T-helper 2 cell (primary cell): Measurements from ENCODE around the gene FMO1.
"Not testable (repeated sequence)": the region's sequence is repeated elsewhere in the genome, so short reads cannot be mapped to it uniquely, and the experiment has no call there.

ENCODE experiments used
- DNase-seq, 5 experiments: peaks; one replicate each; pipeline versions ENCODE4 v3.0.0 to v3.0.0-alpha.2; 2012 to 2022

FMO1 gene

DNA sequence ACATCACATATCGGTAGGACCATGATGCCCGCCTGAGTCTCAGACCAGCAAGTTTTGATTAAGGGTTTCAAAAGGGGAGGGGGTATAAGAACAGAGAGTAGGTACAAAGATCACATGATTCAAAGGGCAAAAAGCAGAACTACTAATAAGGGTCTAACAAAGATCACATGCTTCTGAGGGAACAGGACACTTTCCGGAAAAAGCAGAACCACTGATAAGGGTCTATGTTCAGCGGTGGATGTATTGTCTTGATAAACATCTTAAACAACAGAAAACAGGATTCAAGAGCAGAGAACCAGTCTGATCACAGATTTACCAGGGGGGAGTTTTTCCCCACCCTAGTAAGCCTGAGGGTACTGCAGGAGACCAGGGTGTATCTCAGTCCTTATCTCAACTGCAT is 12.1 kb upstream of the FMO1 start:
- DNase-seq: not testable (repeated sequence)

DNA sequence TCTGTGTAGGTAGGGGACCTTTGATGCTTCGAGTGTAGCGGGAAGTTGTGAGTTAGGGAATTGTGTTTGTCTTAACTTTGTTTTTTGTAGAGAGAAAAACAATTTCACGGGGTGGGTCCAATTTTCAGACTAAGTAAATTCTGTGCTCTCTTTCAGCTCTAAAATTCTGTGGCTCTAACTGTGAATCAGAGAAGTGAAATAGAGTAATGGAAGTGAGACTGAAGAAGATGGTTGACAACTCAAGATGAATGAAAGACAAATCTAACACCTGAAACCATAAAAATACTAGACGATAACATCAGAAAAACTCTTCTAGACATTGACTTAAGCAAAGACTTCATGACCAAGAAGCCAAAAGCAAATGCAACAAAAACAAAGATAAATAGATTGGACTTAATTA is 4.4 kb upstream of the FMO1 start:
- DNase-seq: no peak

DNA sequence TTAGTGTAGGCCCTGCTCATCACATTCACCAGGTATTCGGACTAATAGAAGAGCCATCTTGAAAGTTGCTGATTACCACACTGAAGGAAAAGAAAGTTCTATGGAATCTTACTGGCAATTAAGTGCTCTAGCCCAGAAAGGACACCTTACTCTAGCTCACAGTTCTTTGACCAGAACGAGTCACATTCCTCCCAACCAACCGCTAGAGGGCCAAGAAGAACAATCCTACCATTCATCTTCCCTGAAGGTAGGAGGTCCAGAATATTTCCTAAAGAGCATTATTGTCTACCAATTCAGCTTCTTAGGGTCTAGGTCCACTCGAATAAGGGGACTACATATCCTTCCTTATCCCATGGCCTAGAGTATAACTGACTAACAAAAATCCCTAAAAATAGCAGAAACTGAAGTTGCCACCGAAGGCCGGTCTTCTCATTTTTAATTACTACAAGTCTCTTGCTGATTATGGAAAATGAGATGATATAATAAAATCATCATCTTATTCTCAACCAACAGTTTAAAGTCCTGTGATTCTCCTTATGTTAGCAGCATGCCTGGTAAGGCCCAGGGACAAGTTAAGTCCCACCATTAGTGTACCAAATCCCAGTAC is 2.7 kb upstream of the FMO1 start:
- peak in 1 of 5 experiments; percentile 17 for DNase-seq

DNA sequence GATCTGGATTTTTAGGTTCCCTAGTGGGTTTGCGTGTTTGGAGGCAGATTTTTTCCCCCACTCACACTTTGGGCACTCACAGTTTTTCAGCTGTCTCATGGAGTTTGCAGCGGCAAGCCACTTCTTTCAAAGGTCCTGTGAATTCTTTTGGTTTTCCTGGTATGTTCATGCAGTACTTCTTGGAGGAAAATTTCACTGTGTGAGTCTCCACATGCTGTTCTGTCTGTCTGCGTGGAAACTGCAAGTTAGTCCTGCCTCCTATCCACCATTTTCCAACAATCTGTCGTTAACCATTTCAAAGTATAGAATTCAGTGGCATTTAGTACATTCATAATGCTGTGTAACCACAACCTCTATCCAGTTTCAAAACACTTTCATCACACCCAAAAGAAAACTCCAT is 793 bp upstream of the FMO1 start:
- no peak for DNase-seq

DNA sequence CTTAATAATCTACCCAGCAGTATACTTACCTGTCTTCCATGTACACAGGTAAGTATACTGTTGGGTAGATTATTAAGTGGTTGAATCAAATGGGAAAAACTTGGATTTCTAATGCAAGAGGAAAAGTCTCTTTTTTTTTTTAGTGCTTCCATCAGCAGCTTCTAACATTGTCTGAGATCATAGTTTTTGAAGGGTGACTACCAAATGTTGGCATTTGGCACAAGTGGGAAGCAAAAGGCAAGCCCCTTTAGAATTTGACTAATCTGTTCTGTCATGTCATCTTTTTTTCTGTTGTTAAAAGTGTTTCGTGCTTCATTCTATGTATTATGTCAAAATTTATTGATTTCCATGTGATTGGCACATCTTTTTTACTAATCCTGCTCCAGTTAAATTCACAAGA is 547 bp downstream of the FMO1 start:
- no peak for DNase-seq

DNA sequence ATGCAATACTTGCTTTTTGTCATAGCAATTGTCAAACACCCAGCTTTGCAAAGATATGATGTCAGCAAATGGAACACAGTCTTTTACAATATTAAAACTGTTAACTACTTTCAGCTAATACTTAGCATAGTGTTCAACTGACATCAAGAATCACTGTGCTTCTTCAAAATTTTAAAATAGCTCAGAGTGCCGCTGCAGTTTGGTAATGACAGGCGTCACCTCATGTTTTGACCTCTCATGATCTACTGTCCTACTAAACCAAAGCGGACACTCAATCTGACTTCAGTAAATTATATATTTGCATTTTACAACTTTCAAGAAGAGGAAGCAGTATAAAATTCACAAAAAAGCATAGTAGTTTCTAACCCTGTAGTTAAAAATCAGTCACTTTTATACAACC is 2.0 kb downstream of the FMO1 start:
- DNase-seq: no peak

DNA sequence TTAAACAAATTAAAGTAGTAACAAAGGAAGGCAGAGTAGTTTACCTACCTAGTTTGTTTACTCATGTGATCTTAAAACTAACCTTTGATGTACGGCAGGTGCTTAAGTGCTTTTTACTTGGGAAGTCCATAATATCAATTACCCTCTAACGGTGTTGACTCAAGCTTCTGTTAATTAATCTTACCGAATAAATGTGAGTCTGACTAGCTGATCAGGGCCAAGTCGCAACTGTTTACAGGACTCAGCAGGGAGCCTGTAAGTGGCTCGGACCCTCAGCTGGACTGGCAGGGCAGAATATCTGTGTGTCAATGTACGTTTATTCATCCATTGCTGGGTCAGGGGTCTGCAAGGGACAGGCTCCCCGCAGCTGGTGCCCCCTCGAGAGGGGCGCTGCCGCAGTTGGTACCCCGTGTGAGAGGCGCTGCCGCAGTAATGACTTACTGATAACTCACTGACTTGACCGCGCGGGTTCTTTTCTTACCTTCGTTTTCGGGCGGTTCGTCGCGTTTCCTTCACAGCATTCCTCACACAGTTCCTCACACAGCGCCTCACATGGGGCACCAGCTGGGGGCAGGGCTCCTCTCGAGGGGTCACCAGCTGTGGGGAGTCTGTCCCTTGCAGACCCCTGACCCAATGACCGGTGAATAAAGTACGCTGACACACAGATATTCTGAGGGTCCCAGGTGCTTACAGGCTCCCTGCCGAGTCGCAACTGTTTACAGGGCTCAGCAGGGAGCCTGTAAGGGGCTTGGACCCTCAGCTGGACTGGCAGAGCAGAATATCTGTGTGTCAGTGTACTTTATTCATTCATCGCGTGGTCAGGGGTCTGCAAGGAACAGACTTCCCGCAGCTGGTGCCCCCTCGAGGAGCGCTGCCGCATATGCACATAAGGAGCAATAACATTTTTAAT is 3.0 kb downstream of the FMO1 start:
- DNase-seq: peak in 1 of 5 experiments; percentile 27

DNA sequence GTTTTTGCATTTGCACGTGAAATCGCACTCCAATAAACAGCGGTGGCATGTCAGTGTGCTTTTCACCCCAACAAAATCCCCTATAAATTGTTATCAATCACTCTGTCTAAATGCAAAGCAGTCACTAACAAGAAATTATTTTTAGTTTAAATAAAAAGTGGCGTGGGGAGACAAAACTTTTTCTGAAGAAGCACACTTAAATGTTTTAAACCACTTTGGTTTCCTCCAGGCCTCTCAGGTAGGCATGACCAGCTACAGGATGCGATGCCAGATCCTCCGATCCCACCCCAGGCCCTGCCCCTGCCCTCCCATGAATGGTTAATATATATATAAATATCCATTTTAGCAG is 3.6 kb downstream of the FMO1 start:
- DNase-seq: no peak

DNA sequence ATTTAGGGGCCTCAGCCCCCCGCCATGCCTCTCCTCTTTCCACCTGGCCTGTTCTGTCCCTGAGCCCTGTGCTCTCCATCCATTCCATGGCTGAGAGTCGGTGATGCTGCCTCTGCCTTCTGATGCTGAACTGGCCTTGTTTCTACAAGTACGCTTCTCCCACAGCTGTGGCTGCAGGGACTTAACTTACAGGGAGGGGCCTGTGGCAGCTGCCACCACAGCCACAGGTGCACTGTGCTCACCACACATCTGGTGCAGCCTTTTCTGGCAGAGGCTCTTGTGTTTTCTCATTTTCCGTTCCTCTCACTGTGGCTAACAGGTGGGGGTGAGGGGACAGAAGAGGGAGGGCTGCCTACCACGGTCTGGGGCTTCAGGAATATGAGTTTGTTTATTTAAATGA is 4.2 kb downstream of the FMO1 start:
- DNase-seq: peak in 1 of 5 experiments; percentile 55

DNA sequence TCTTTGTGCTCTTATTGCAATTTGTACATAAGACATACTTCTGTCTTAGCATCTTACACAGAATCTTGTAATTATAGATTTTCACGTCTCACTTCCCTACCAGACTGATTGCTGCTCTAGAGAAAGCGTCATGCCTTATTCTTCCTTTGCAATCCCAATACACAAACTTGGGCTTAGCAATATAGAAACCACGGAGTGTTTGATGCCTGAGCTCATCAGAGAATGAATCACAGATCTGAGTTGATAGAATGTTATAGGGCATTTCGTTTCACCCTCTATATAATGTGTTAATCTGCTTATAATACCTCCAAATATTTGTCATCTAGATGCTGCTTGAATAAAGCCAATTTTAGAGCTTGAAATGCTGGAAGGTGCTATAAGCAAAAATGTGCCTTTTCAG is 6.6 kb downstream of the FMO1 start:
- no peak for DNase-seq

DNA sequence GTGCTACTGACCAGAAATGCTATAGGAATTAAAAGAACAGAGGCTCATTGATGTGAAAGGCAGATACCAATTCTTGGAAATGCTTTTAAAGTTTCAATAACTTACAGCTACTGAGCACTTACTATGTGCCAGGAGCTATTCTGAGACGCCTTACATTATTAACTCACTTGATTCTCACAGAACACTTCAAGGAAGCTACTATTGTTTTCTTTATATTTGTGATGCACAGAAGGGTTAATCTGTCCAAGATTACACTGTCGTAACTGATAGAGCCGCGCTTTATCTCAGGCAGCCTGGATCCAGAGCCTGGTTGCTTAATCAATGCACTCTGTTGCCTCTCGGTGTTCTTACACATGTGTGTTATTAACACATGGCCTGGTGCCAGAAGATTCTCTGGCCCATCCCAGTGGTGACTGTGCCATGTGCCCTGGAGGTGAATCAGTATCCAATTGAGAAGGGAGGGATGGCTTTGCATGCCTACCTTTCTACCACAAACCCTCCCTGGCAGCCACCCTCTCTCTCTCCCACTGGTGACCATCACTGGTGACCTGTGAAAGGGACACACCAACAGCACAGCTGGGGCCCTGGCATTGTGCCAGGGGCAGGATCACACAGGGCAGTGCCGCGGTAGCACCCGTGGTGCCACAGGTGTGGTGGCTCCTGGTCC is 8.8 kb downstream of the FMO1 start:
- no peak for DNase-seq

DNA sequence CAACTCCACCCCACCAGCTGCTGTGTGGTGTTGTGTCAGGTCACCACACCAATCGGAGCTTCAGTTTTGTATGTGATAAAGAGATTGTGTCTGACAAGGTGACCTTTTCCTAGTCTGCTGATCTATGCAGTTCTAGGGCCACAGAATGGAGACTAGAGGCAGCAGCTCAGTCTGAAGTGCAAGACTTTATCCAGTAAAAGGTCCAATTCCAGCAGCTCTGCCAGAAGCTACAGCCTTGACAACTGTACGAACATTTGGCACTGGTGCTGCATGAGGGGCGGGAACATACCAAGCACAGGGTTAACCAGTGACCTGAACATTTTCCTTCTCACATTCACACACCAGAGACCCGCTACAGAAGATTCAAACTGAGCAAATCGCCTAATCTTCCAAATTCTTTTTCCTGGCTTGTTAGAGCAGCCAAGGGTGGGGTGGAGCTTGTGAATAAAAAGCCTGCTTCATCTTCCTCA is 9.3 kb downstream of the FMO1 start:
- DNase-seq: no peak

DNA sequence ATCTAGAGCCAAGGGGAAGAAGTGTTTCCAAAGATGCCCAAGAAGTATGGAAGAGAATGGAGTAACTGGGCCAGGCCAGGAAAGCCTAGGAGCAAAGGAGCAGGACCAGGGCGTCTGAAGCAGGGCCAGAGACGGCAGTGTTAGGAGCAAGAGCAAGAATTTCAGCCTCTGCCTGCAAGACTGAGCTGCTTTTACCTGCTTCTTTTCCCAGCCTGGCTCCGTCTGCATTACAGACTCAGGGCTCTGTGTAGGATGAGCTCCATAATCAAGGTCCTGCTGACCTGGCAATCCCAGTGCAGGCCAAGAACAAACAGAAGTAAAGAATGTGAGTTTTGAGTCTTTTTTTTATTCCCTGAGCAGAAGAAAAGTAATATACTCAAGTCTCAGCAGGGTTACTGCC is 10.1 kb downstream of the FMO1 start:
- no peak for DNase-seq

DNA sequence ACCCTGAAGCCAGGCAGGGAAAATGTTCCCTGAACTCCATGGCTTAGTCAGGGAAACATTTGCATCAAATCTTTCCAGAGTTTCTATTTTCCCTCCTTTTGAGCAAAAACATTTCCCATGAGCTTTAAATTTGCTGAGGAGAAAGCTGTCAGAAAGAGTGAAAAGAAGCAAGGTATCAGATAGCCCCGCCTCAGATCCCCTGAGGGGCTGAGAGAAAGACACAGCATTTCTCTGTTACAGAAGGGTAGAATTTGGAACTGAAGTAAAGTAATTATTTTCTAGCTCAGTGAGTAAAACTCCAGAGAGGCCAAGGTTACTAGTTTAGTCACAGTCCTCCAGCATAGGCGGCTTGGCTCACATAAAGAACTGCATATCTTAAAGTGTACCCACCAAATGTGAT is 10.6 kb downstream of the FMO1 start:
- no peak for DNase-seq

DNA sequence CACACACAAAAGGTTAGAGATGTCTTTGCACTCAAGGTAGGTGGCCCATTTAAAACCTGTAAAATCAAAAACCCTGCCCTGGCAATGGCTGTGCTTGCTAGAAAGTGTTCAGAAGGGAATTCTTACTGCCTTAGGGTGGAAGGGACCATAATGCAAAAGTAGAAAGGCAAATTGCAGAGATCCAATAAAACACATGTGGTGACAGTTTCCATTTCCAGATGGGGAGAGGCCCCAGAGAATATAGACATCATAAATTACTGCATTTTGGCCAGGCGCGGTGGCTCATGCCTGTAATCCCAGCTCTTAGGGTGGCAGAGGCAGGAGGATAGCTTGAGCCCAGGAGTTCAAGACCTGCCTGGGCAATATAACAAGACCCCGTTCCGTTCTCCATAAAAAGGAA is 13.0 kb downstream of the FMO1 start:
- no peak for DNase-seq

DNA sequence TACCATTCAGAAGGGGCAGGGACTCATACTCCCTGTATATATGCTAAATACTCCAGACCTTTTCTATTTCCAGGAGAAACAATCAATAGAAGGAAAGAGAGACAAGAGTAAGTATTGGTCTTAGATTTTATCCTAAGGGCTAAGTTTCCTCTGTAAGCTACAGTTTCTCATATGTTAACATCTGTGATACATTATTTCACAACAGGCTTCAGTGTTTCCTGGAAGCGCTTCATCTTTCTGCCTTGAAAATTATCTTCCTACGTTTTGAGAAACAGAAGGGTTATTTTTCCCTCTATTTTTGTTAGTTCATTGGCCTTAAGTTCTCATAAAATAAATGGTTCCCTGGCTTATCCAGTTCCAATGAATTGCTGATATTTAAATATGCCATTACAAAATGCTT is 15.6 kb downstream of the FMO1 start:
- DNase-seq: no peak

DNA sequence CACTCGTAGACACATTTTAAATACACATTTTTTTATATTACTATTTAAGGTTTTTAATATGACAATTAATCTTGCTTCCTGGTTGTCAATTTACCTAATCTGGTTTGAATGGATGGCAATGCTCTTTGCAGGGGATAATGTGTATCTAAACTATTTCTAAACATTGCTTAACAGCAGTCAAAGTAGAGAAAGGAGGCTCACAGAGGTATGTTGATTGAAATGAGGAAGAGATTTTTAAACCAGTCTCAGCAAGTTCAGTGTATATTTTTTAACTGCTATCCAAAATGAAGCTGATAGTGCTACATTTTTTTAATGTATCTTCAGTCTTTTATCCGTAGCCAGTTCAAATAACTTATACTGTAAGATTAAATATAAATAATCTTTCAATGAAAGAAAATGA is 17.4 kb downstream of the FMO1 start:
- DNase-seq: no peak

DNA sequence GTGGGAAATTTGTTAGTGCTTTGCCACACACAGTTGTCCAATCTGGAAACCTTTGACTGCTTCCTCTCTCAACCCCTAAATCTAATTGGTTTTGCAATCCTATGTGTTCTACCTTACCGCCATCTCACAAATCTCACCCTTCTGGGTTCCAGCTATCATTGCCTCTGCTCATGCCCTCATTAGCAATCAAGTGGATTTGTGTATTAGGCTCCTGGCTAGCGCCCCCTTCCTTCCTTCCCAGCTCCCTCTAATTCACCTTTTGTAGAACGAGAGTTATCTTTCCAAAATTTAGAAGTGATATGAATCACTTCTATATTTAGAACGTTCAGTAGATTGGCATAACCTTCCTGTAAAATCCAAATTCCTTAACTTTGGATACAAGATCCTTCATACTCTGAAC is 18.6 kb downstream of the FMO1 start:
- DNase-seq: no peak

DNA sequence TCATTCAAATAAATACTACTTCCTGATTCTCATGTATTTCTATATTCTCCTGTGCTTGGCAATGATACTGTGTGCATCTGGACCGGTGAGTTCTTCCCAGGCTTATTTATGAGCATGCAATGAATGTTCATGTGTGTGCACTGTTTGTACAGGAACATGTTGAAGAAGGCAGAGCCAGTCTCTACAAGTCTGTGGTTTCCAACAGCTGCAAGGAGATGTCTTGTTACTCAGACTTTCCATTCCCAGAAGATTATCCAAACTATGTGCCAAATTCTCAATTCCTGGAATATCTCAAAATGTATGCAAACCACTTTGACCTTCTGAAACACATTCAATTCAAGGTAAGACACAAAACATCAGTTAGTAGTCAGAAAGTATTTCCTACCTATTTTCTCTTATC is 19.1 kb downstream of the FMO1 start:
- DNase-seq: no peak

DNA sequence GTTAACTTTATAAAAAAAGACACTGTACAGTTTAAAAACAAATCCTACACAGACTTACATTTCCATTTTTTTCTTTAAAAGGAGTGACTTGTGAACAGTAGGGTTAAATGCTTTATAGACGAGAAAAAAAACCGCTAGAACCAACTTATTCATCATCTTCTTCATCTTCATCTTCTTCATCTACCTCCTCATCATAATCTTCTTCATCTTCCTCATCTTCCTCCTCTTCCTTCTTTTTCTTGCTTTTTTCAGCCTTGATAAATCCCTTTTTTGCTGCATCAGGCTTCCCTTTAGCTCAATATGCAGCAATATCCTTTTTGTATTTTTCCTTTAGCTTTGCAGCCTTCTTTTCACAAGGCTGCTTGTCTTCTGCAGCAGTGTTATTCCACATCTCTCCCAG is 22.5 kb downstream of the FMO1 start:
- no peak for DNase-seq

DNA sequence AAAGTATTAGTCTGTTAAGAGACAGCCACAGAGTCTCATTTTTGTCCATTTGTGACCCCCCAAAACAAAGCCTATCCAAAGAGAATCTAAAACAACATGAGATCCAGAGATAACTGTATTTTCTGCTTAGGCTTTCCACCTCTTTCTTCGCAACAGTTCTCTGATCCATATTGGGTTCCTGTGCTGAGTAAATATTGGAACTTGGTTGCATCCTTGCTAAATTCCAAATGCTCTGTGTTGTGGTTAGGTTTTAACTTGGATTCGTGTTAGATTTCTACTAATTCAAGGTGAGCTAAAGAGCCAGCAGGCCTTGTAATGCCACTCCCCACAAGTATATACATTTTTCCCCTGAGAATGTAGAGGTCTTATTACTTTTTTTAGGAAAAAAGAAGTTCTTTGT is 29.2 kb downstream of the FMO1 start:
- no peak for DNase-seq

DNA sequence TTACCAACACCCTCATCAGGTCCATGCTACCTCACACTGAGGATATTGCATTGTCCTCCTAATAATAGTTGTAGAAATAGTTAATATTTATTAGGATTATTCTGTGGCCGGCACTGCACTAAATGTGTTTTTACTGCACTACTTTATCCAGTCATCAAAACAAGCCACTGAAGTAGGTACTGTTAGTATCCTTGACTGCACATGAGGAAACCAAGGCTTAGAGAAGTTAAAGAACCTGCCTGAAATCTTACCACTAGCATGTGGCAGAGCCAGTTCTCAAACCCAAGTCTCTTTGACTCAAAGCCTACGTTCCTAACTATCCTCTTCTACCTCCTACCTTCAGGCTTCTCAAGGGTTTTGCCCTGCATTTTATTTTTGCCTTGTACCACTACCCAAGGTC is 30.9 kb downstream of the FMO1 start:
- no peak for DNase-seq

DNA sequence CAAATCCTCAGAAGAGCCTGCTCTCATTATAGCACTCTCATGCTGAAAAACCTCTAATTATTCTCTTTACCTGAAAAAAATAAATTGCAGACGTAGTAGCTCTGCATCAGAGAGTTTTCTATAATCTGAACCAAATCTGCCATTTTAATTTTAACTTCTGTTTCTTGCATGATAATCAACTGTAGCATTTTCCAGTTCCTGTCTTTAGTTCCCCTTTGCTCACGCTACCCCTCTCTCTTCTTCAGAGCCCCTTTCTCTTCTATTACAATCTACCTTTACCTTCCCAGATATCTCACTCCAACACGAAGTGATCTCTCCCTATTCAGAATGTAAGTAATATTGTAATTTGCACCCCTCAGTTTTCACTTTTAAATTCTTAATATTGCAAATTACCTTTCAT is 31.4 kb downstream of the FMO1 start:
- DNase-seq: no peak

DNA sequence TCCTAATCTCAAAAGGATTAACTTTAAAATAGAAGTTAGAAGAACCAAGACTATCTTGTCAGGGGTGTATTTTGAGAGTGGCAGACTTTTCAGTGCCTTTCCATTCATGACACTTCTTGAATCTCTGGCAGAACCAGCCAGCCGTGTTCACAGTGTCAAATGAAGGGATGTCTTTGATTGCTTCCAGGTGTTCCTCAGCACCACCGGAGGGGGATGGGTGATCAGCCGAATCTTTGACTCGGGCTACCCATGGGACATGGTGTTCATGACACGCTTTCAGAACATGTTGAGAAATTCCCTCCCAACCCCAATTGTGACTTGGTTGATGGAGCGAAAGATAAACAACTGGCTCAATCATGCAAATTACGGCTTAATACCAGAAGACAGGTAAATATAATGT is 32.3 kb downstream of the FMO1 start:
- DNase-seq: no peak
